SIG-M5 treated with dmso at 0.1 percent for 504 hours (cell line): ENCODE data around the gene TAF4.

Source experiments
- DNase-seq: peaks from one replicate; lab custom pipeline; 2025; ENCODE audit not compliant: unreplicated experiment; lab: John Stamatoyannopoulos, UW

Gene TAF4

GRCh38 chr20:62021793-62022385 lies 43.8 kb downstream of the TAF4 start:
- DNase-seq: no peak

DNA sequence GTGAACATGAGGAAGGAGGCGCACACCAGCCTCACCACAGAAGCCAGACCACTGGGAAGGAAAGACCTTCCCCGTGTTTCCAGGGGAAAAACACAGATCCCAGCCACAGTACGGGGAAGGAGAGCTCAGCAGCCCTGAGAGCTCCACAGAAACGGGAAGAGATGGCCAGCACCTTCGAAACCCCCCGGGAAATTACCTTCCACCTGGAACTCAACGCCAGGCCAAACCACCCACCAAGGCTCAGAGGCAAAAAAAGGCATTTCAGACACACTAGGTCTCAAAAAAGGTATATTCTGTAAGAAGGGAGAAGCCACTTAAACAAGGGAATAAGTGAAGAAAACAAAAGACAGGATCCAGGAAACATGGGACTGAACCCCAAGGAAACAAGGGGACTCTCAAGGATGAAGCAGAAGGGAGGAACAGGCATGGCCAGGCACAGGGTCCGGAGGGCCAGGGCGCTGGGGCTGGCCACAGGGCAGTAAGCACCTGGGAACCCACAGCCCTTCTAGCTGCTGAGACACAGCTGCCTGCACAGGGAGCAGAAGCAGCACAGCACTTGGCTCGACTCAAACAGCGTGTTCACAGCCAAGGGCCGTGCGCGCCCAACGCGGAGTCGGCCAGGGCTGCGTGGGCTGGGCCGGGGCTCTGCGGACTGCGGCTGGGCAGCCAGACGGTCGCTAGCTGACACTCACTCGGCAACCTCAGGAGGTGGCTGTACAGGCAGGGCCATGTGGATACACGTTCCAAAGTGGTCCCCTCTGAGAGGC lies 44.6 kb downstream of the TAF4 start:
- no peak for DNase-seq

DNA sequence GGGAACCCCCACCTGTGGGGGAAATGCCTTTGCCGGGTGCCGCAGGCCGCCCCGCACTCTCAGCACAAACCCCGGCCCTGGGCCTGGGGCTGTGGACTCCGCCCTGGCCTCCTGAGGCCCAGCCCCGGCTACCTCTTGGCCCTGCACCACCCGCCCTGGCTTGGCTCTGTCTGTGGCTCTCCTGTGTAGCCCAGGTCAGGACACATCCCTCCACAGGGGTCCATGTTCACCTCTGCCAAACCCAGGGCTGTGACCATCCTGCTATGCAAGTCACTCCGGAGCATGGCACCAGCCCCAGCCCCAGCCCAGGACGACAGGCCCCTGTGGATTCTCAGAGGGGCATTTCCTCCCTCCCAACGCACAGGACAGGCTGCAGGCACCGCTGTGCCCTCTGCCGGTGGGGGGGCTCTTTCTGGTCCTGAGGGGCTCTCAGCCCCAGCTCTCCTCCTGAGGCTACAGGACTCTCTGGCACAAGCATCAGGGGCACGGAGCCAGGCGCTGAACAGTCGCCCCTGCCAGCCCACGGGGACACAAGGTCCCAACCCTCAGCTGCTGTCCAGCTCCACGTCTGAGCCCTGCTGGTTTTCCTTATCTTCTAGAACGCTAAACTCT lies 45.7 kb downstream of the TAF4 start:
- DNase-seq: no peak

GRCh38 chr20:62019144-62019805 lies 46.4 kb downstream of the TAF4 start:
- DNase-seq: no peak

DNA sequence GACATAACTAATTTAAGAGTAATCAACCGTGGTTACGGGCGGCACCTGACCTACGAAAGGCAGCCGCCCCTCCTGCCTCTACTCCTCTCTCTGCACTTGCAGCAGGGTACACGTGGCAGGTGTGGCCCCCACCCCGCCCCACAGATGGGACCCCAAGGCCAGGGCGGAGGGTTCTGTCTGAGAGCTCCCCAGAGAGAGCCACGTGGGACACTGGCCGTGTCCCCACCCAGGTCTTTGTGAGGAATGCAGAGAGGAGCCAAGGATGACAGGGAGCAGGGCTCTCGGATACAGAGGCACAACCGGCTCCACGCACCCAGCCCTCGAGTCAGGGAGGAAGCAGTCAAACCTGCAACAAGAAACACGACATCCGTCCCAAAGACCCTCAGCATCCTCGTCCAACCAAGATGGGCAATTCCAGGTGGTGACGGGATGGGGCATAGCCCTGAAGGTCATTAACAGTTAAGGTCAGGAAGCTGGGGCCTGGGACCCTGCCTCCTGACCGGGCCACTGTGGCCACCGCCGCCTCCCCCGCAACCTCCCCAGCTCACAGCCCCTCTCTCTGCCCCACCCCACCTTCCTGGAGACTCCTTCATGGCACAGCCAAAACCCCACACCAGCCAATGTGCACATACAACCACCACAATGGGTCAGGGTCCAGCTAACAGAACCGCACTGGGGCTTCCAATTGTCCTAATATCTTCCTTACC lies 47.1 kb downstream of the TAF4 start:
- DNase-seq: no peak

GRCh38 chr20:62015540-62016288 lies 50.0 kb downstream of the TAF4 start:
- DNase-seq: peak; percentile 27

GRCh38 chr20:62014889-62015537 lies 50.7 kb downstream of the TAF4 start:
- DNase-seq: no peak

- no peak for DNase-seq
Observed at GRCh38 chr20:62014488-62014775, 51.2 kb downstream of the TAF4 start.

GRCh38 chr20:62012631-62013030 lies 53.0 kb downstream of the TAF4 start:
- no peak for DNase-seq

GRCh38 chr20:62011938-62012534 lies 53.6 kb downstream of the TAF4 start:
- DNase-seq: no peak

DNA sequence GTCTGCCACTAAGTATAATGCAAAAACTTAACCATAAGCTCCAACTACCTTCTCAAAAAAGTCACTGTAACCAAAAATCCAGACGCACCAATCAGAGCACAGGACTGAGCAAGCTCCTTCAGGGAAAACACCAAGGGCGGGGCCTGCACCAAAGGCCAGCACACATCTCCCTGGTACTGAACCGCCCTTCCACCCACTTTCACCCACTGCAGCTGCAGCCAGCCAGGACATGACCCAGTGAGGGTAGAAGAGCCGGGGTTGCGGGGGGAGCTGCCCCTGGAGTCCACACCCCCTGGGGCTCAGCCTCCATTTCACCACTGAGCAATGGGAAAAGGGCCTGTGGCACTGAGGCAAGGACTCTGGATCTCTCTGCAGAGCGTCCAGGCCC lies 54.3 kb downstream of the TAF4 start:
- DNase-seq: no peak

DNA sequence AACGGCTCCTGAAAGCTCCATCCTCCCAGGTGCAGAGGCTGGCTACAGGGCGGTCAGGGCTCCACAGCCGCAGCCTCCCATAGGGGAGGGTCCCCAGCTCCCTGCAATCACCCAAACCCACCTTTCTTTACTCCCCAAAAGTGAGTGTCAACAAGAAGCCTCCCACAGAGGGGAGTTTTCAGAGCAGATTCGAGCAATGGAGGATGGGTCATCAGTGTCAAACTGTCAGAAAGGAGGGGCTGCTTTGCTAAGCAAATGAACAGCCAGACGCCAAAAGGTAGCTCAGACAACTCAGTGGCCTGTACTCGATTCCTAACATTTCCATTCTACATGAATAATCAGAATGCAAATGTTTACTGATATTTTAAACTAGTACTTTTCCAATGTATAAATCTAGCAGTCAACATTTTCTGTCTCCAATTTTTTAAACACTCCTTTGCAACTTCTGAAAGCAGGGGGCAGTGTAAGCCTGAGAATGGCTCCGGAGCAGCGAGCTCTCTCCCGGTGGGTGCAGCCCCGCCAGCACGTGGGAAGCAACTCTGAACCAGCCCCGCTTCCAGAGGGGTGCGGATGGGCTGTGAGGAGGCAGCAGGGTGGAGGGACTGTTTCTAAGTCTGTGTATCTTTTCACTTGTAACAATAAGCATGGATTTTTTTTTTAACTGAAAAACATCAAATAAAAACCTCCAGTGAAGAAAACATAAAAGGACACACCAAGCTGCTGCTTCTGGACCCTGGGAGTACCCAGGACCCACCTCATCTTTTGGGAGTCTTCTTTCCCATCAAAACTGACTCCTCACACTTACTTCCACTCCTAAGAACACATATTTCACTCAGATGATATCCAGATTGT lies 54.9 kb downstream of the TAF4 start:
- peak; percentile 8 for DNase-seq

DNA sequence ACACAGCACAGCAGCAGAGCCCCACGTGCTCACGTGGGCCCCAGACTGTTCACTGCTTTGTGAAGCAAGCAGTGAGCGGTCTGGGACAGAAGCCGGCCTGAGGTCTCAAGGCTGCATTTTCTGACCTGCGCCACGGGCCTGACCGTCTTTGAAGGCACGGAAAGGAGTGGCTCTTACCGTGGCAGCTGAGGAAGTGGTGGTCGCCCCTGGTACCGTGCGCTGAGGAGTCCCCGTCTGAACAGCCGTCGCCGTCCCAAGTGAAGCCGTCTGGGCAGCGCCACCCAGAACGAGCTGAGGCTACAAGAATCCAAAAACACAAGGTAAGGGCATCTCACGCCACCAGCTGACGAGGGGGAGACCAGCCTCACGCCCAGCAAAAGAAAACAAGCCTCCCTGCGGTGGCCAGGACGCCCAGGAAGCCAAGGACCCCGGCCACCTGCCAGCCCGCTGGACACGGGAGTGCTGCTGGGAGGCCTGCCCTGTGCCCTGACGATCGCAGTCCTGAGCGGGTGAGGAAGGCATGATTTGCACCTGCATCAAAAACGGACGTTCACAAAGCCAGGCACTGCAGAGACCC lies 55.7 kb downstream of the TAF4 start:
- no peak for DNase-seq

DNA sequence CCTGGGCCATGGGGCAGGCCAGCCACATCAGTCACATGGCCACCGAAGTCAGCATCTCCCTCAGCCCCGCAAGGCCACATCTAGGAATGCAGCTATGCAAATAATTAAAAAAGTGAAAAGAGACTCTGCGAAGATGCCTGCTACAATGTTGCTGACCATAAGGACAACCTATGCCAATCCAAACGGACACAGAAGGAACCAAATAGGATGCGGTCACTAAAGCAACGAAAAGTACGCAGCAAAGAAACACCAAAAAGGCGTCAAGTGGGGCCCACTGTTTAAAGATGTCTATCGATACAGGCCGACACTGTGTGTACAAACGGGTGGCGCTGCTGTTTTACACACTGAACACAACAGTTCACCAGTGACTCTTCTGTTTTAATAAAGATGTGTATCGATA lies 56.4 kb downstream of the TAF4 start:
- DNase-seq: no peak

GRCh38 chr20:62008643-62009183 lies 57.0 kb downstream of the TAF4 start:
- DNase-seq: no peak

GRCh38 chr20:62007127-62007647 lies 58.5 kb downstream of the TAF4 start:
- DNase-seq: no peak

GRCh38 chr20:62006482-62006881 lies 59.2 kb downstream of the TAF4 start:
- DNase-seq: no peak

DNA sequence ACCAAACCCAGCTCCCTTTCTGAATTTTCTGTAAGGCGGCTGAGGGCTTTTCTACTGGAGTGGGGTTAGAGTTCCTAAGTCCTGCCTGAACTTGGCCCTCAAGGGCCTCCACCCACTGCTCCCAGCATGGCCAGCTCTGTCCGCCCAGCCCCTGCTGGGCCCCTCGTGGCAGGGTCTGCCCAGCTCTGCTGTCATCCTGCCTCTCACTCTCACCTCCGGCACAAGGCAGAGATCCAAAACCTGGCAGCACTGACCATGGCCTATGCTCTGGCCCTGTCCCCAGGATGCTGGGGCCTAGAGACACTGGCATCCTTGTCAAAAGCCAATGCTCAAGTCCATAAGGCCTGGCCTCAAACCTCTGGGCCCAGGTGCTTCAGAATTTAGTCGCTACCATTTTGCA lies 61.1 kb downstream of the TAF4 start:
- no peak for DNase-seq
